Measurements from ENCODE around the gene PSMB4.
"Not testable (repeated sequence)": the region's sequence is repeated elsewhere in the genome, so short reads cannot be mapped to it uniquely, and the experiment has no call there.

DNA sequence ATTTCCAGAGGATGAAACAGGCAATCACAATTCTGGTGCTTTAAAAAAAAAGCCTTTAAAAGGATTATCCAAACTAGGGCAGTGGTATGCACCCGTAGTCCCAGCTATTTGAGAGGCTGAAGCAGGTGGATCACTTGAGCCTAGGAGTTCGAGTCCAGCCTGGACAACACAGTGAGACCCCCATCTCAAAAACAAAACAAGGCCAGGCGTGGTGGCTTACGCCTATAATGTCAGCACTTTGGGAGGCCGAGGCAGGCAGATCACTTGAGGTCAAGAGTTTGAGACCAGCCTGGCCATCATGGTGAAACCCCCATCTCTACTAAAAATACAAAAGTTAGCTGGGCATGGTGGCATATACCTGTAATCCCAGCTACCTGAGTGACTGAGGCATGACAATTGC, 34.5 kb downstream of the PSMB4 start:
- not testable (repeated sequence) for TF ChIP-seq CTCF (IDR thresholded peaks at IDR 0.05); EZH2 (IDR thresholded peaks at IDR 0.05; ENCODE audit: borderline replicate concordance, insufficient read depth, low read depth, low read length, poor library complexity, severe bottlenecking)

Measured in B cell (primary cell).